Activated CD8-positive, alpha-beta T cell treated with anti-CD3 and anti-CD28 coated beads for 36 hours (primary cell): ENCODE data around the gene CLIC5. TPM values are rescaled to one million over a fixed set of nuclear protein-coding genes. Genes with fewer than 3 reads are reported as not detected.
A peak's percentile ranks its signal among the peaks of the same experiment; 100 is the strongest.
"Not testable (repeated sequence)": the region's sequence is repeated elsewhere in the genome, so short reads cannot be mapped to it uniquely, and the experiment has no call there.

Experiments
- ATAC-seq: fragments of 200-7000 bp; cut with Tn5 transposase; one replicate; pipeline ENCODE4 v1.10.0; 2021; ENCODE audit warnings: mild to moderate bottlenecking, moderate library complexity
- CTCF ChIA-PET: fragments of 350-600 bp; sonication (Branson Sonifier 250); formaldehyde crosslinking; loops from one replicate; lab custom pipeline; 2021; ENCODE audit warnings: antibody characterized with exemption; lab: Charles Lee
- POLR2A ChIA-PET: fragments of 350-600 bp; sonication (Branson Sonifier 250); formaldehyde crosslinking; loops from one replicate; lab custom pipeline; 2021; ENCODE audit warnings: antibody characterized with exemption; lab: Charles Lee
- DNase-seq: peaks from one replicate; pipeline ENCODE4 v3.0.0-alpha.2; 2020
- H3K27ac Mint-ChIP-seq: one replicate; pipeline ENCODE4 v1.8.0; 2021; ENCODE audit warnings: mild to moderate bottlenecking, mixed read lengths
- H3K27me3 Mint-ChIP-seq: one replicate; pipeline ENCODE4 v1.8.0; 2021; ENCODE audit warnings: mixed read lengths
- H3K36me3 Mint-ChIP-seq: one replicate; pipeline ENCODE4 v1.8.0; 2021; ENCODE audit warnings: low read depth, mixed read lengths
- H3K4me1 Mint-ChIP-seq: one replicate; pipeline ENCODE4 v1.8.0; 2021; ENCODE audit warnings: low read depth, mixed read lengths
- H3K4me3 Mint-ChIP-seq: one replicate; pipeline ENCODE4 v1.8.0; 2021; ENCODE audit warnings: mild to moderate bottlenecking, moderate library complexity, mixed read lengths
- H3K9me3 Mint-ChIP-seq: one replicate; pipeline ENCODE4 v1.8.0; 2021; ENCODE audit warnings: mixed read lengths
- CTCF ChIP-seq: fragments of 200-600 bp; IDR thresholded peaks from one replicate; pipeline ENCODE4 v1.8.0; 2022; ENCODE audit warnings: antibody characterized with exemption, mild to moderate bottlenecking
- intact Hi-C: fragments of 100-400 bp; cut with micrococcal nuclease; formaldehyde crosslinking; loops from one replicate; pipeline ENCODE4 v1.10.0; 2022
- total RNA-seq, 2 experiments: library from RNA; stranded (reverse); gene quantifications; one replicate each; pipeline ENCODE4 v1.2.3, GENCODE V29; 2021

The CLIC5 gene
- total RNA-seq, 2 experiments from 2014 or later, result 1.1 TPM

DNA sequence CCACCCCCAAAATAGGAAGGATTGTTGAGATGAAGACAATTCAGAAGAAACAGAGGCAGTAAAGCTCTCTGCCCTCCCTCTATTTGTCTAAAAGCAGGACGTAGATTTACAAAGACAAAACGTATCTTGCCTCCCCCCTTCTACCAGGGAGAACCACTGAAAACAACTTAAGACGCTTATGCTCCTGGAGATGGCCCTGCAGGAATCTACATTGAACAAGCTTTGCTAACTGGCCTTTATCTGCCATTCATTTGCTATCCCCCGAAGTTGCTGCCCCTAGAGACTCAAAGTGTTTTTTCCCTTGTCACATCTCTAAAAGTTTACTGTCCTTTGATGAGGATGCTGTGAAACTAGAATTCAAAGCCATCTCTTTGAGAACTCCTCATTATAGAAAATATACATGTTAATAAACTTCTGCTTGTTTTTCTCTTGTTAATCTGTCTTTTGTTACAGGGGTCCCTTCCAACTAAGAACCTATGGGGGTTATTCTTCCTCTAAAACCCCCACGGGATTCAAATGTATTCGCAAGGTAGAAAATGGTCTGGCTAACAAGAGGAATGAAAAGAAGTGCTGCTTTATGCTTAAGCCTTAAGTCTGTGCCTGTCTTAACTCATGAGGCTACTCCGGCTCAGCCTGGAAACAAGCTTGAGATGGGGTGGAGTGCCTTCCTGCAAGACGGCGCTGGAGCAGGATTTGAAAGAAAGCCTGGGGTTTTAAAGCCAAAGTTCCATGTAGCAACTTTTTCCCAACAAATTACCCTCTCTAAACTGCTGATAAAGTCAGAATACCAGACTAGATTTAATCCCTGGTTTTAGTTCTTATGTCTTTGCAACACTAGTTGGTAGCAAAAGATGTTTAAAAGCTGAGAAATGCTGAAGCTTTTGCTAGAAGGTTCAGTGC is 88.0 kb downstream of the CLIC5 start:
- no peak for ATAC-seq
- CTCF ChIA-PET, result interaction anchor here (0.6 to 1.8 kb wide), 7 partner anchors 9 to 1452 kb away, joined by 3 to 6 read pairs (median 3); no protein-coding TSS in a partner anchor

DNA sequence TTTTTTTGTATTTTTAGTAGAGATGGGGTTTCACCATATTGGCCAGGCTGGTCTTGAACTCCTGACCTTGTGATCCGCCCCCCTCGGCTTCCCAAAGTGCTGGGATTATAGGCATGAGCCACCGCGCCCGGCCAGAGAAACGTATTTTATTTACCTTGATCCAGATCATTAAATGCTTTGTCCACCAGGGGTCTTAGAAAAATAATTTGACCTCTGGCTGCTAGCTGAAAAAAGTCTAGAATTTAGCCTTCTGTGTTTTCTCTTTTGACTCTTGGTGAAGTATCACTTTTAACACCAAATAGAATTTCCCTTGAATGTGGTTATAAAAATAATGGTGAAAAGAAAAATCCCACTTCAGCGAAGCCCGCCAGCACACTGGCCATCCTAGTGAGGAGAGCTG is 89.2 kb downstream of the CLIC5 start:
- not testable (repeated sequence) for H3K27ac Mint-ChIP-seq, H3K36me3 Mint-ChIP-seq, H3K27me3 Mint-ChIP-seq, H3K9me3 Mint-ChIP-seq, ATAC-seq, DNase-seq, H3K4me3 Mint-ChIP-seq
- peaks cover 34% of the 10 kb centered on the region for H3K4me1 Mint-ChIP-seq
- POLR2A ChIA-PET, result interaction anchor here (0.6 kb wide), 1 partner anchor 152 kb away, joined by 3 read pairs; no protein-coding TSS in a partner anchor
- intact Hi-C loops, result loop anchor here (10.0 kb wide), 1 partner anchor 1272 kb away; no protein-coding TSS in a partner anchor
- CTCF ChIA-PET, result interaction anchor here (0.6 to 1.8 kb wide), 4 partner anchors 10 to 1451 kb away, joined by 3 to 6 read pairs (median 4); no protein-coding TSS in a partner anchor

More for the DNA sequence above, 88.0 kb downstream of the CLIC5 start:
- TF ChIP-seq CTCF, result no peak
- DNase-seq, result no peak
- intact Hi-C loops, result loop anchor here (10.0 kb wide), 1 partner anchor 1273 kb away; no protein-coding TSS in a partner anchor
- Mint-ChIP-seq H3K9me3 (no peaks in the 10 kb centered on the region), H3K4me1 (peaks cover 25% of the 10 kb centered on the region), H3K27ac (no peak overlapping the region), H3K4me3 (no peak overlapping the region), H3K36me3 (no peaks in the 10 kb centered on the region), H3K27me3 (peaks cover 2% of the 10 kb centered on the region)
- POLR2A ChIA-PET, result no interaction called here

DNA sequence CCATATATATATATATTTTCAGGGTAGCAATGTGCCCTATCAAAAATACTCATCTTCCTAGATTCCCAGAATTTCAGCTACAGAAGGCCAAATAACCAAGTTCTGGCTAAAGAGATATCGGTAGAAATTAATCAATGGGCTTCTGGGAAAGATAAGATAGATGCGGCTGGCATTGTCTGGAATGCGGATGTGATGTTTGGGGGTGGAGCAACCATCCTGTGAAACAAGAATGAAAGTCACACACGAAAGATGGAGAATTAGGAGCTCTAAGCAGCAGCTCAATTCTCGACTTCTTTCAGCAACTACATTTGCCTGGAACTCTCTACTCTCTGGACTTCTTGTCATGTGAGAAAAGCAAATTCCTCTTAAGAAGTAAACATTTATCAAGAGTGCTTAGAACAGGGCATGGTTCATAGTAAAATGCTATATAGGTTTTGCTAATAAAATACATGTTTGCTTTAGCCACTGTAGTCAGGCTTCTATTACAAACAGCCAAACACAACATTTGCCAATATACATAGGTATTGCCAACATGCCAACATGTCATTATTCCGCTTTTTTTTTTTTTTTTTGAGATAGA is 90.8 kb downstream of the CLIC5 start:
- CTCF ChIA-PET, result interaction anchor here (1.6 to 4.0 kb wide), 2 partner anchors 188 to 1449 kb away, joined by 7 to 17 read pairs; no protein-coding TSS in a partner anchor
- Mint-ChIP-seq H3K27me3 (peaks cover 2% of the 10 kb centered on the region), H3K4me3 (no peak overlapping the region), H3K27ac (no peak overlapping the region), H3K4me1 (peaks cover 46% of the 10 kb centered on the region), H3K9me3 (no peaks in the 10 kb centered on the region), H3K36me3 (no peaks in the 10 kb centered on the region)
- POLR2A ChIA-PET, result no interaction called here
- ATAC-seq (no peak), DNase-seq (no peak)
- TF ChIP-seq CTCF, result no peak
- intact Hi-C loops, result loop anchor here (5.0 to 10.0 kb wide), 4 partner anchors 93 to 1270 kb away; no protein-coding TSS in a partner anchor

- TF ChIP-seq CTCF, result no peak
- H3K9me3 Mint-ChIP-seq, result no peaks in the 10 kb centered on the region
- ATAC-seq, result peak; percentile 83
- H3K4me3 Mint-ChIP-seq, result no peak overlapping the region
- ChIA-PET CTCF (interaction anchor here (0.9 to 4.0 kb wide), 8 partner anchors 187 to 1450 kb away, joined by 3 to 17 read pairs (median 4); no protein-coding TSS in a partner anchor), POLR2A (interaction anchor here (0.6 kb wide), 1 partner anchor 602 kb away, joined by 3 read pairs; no protein-coding TSS in a partner anchor)
- DNase-seq, result peak; percentile 77
- H3K4me1 Mint-ChIP-seq, result peaks cover 46% of the 10 kb centered on the region
- no peaks in the 10 kb centered on the region for H3K36me3 Mint-ChIP-seq
- peaks cover 2% of the 10 kb centered on the region for H3K27me3 Mint-ChIP-seq
- peak overlapping the region; percentile 55 for H3K27ac Mint-ChIP-seq
- intact Hi-C loops, result loop anchor here (5.0 to 10.0 kb wide), 4 partner anchors 92 to 1269 kb away; no protein-coding TSS in a partner anchor
These were observed 91.7 kb downstream of the CLIC5 start for GRCh38 chr6:45923831-45924391.
